ENCODE results near the gene FAM162A. TPM values are rescaled to one million over a fixed set of nuclear protein-coding genes. Genes with fewer than 3 reads are reported as not detected.
"Not testable (repeated sequence)": the region's sequence is repeated elsewhere in the genome, so short reads cannot be mapped to it uniquely, and the experiment has no call there.

Gene FAM162A
- polyA plus RNA-seq, 4 donors: 63.9 to 81.9 (median 71.4) TPM

- DNase-seq (ENCODE audit: low read depth in 4 of 4, low spot score in 2 of 4): peak in 2 of 4 donors; percentile 16 to 31
These were observed 31.2 kb downstream of the FAM162A start for GRCh38 chr3:122415104-122415744.

- peak; percentile 98 to 100 (median 98) for DNase-seq (ENCODE audit: low read depth in 4 of 4, low spot score in 2 of 4)
These were observed 32.0 kb downstream of the FAM162A start, which contains the start of gene WDR5B for GRCh38 chr3:122415762-122416654. WDR5B (minus strand) TSS chr3:122416062; CDS start chr3:122415528, 534 bp downstream.

- peak in 1 of 4 donors; percentile 10 for DNase-seq (ENCODE audit: low read depth in 4 of 4, low spot score in 2 of 4)
These were observed 33.0 kb downstream of the FAM162A start for GRCh38 chr3:122416966-122417365.

- DNase-seq (ENCODE audit: low read depth in 4 of 4, low spot score in 2 of 4): no peak
These were observed 37.1 kb downstream of the FAM162A start for GRCh38 chr3:122421101-122421500.

DNA sequence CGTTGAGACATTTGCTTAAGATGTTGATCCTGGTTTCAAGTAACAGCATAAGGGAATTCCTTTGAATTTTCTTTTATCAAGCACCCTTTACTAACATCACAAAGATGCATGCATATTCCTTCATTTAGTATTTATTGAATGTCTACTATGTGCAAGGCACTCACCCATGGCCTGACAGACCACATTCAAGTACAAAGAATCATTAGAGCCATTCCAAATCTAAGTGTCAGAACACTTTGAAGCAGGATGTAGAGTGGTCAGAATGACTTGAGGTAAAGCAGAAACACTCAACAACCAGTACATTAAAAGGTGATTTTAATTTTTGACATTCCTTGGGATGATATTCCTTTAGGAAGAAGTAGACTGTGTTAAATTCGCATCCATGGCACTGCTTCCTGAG, 37.9 kb downstream of the FAM162A start:
- DNase-seq (ENCODE audit: low read depth in 4 of 4, low spot score in 2 of 4): no peak

DNA sequence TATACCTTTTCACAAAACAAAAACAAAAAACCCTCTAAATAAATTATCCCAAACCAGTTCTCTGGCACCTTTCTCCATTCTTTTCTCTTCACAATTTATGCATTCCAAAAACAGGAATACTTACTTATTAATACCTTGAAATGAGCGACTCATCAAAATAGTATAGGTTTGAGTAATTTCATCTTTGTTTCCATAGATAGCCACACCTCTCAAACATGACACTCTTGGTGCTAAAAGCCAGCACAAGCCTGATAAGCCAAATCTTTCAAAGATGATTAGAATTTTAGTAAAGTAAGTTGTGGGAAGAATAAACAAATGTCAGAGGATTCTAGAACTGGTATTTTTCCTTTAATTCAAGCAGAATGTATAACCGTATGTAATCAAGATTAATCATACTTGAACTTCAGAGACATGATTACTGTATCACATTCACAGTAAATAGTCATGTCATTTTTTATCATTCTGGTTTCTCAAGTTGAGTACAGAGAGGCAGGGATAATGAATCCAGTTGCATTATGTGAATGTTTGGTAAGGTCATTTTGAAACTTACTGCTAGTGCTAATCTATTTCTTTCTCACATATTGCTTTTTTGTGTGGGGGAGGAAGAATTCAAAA, 44.0 kb downstream of the FAM162A start:
- no peak for DNase-seq (ENCODE audit: low read depth in 4 of 4, low spot score in 2 of 4)

- no peak for DNase-seq (ENCODE audit: low read depth in 4 of 4, low spot score in 2 of 4)
These were observed 46.4 kb downstream of the FAM162A start for GRCh38 chr3:122430371-122430770.

GRCh38 chr3:122435950-122436349, 52.0 kb downstream of the FAM162A start:
- DNase-seq (ENCODE audit: low read depth in 4 of 4, low spot score in 2 of 4): no peak

DNA sequence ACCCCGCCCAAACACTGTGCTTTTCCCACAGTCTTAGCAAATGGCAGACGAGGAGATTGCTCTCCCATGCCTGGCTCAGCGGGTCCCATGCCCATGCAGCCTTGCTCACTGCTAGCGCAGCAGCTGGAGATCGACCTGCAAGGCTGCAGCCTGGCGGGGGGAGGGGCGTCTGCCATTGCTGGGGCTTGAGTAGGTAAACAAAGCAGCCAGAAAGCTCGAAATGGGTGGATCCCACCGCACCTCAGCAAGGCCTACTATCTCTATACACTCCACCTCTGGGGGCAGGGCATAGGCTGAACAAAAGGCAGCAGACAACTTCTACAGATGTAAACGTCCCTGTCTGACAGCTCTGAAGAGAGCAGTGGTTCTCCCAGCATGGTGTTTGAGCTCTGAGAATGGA, 59.1 kb downstream of the FAM162A start:
- DNase-seq (ENCODE audit: low read depth in 4 of 4, low spot score in 2 of 4): no peak

DNA sequence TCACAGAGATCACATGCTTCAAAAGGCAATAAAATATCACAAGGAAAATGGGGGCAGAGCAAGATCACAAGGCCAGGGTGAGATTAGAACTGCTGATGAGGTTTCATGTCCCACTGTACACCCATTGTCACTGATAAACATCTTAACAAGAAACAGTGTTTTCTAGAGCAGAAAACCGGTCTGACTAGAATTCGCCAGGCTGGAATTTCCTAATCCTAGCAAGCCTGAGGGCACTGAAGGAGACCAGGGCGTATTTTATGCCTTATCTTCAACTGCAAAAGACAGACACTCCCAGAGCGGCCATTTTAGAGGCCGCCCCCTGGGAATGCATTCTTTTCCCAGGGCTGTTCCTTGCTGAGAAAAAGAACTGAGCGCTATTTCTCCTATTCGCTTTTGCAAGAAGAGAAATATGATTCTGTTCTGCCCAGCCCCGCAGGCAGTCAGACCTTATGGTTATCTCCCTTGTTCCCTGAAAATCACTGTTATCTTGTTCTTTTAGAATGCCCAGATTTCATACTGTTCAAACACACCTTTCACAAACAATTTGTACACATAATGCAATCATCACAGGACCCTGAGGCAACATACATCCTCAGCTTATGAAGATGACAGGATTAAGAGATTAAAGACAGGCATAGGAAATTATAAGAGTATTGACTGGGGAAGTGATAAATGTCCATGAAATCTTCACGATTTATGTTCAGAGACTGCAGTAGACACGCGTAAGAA, 59.9 kb downstream of the FAM162A start:
- DNase-seq (ENCODE audit: low read depth in 4 of 4, low spot score in 2 of 4): not testable (repeated sequence)

DNA sequence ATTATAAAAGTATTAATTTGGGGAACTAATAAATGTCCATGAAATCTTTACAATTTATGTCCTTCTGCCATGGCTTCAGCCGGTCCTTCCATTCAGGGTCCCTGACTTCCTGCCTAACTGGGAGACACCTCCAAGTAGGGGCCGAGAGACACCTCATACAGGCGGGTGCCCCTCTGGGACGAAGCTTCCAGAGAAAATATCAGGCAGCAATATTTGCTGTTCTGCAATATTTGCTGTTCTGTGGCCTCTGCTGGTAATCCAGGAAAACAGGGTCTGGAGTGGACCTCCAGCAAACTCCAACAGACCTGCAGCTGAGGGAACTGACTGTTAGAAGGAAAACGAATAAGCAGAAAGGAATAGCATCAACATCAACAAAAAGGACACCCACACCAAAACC, 60.5 kb downstream of the FAM162A start:
- DNase-seq (ENCODE audit: low read depth in 4 of 4, low spot score in 2 of 4): not testable (repeated sequence)

DNA sequence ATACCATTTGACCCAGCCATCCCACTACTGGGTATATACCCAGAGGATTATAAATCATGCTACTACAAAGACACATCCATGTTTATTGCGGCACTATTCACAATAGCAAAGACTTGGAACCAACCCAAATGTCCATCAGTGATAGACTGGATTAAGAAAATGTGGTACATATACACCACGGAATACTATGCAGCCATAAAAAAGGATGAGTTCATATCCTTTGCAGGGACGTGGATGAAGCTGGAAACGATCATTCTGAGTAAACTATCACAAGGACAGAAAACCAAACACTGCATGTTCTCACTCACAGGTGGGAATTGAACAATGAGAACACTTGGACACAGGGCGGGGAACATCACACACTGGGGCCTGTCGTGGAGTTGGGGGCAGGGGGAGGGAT, 64.2 kb downstream of the FAM162A start:
- not testable (repeated sequence) for DNase-seq (ENCODE audit: low read depth in 4 of 4, low spot score in 2 of 4)

GRCh38 chr3:122451371-122451770, 67.4 kb downstream of the FAM162A start:
- DNase-seq (ENCODE audit: low read depth in 4 of 4, low spot score in 2 of 4): no peak

- no peak for DNase-seq (ENCODE audit: low read depth in 4 of 4, low spot score in 2 of 4)
These were observed 72.1 kb downstream of the FAM162A start for GRCh38 chr3:122456074-122456473.

DNA sequence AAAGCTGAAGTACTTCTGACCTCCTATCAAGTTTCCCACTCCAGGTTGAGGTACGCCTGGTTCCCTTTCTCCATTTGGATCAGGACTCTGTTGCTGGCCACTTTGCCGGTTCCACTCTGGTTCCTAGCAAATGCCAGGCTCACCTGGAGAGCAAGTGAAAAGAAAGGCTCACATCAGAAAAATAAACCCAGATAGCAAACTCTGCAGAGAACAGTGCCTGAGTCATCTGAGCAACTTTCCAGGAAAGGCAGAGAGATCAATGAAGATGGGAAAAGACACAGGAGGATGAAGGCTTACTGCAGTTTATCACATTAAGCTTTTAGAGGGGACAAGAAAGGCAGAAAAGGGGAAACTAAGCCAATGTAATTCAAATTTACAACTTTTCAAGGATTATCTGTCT, 73.7 kb downstream of the FAM162A start:
- DNase-seq (ENCODE audit: low read depth in 4 of 4, low spot score in 2 of 4): no peak

DNA sequence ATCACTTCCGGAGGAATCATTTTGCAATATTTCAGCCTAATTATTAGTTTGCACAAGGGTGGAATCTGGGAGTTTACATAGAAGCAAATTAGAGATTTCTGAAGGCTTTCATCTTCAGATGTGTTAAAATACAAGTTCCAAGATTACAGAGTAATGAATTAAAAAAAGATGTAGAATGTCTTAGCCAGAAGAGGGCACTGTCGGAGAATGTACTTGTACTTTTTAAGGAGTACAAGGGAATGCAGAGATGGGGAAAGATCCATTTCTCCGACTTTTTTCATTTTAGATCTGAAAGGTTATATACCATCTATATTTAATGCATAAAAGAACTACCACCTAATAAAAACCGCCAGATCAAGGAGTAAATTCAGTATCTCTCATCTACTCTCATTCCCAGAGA, 75.0 kb downstream of the FAM162A start:
- DNase-seq (ENCODE audit: low read depth in 4 of 4, low spot score in 2 of 4): peak in 3 of 4 donors; percentile 2 to 9 (median 6)

GRCh38 chr3:122461806-122462205, 77.8 kb downstream of the FAM162A start:
- DNase-seq (ENCODE audit: low read depth in 4 of 4, low spot score in 2 of 4): no peak
